Ureter (tissue), 1 donor: ENCODE data around the gene GABRE. TPM values are rescaled to one million over a fixed set of nuclear protein-coding genes. Genes with fewer than 3 reads are reported as not detected.
"Not testable (repeated sequence)": the region's sequence is repeated elsewhere in the genome, so short reads cannot be mapped to it uniquely, and the experiment has no call there.

Source experiments
- DNase-seq: peaks from one replicate; pipeline ENCODE4 v3.0.0-alpha.2; 2020; ENCODE audit warnings: low spot score
- total RNA-seq: library from RNA; stranded (reverse); gene quantifications from one replicate; pipeline ENCODE4 v1.2.4, GENCODE V29; 2023
- donor health status: DM: yes; HTN: yes; CAD: no.

The GABRE gene
- total RNA-seq, 1 donor from 2014 or later, result 97.8 TPM

DNA sequence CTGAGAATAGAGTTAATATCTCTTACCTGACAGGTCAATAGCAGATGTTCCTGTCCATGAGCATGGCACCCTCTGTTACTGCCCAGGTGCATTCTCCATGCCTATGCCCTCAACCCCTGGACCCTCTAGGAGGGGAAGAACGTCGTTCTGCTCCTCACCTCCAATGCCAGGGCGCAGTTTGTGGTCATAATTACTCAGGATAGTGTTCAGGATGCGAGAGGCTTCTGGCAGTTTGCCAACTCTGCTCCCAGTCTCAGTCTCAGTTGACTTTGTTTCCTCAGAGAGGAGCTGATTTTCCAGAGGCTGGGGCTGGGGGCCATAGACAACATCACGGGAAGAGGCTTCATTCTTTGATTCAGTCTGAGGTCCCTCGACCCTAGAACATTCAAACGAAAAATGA is 4.4 kb downstream of the GABRE start:
- no peak for DNase-seq

DNA sequence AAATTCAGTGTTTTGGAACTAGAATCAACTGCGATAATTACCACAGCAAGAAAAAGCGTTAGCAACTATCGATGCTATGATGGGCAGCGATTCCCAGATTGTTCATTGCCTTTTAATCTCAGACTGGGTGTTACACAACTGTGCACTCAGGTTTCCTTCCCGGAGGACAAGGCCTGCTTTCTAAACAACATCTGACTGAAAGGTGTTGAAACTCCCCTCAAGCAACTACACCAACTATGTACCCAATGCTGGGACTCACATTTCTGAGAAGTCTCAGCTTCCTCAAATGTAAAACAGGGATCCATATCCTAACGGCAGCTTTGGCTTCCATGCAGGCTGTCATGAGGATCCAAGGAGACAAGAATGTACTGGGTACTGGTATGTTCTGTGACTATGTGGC is 8.2 kb downstream of the GABRE start:
- no peak for DNase-seq

DNA sequence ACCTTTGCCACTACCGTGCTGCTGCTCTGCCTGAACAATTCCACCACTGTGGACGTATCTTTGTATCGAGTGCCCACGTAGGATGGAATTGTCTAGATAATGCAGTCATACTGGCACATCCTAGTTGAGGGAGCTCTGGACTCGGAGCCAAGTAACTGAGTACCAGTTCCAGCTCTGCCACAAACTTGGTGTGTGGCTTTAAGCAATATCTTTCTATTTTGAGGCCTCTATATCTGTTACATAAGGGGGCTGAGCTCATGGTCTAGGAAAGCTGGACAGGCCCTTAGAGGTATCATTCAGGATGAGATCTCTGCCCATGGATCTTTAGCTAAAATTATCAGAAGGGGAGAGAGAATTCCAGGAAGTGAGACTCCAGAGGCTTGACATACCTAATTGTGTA is 12.4 kb downstream of the GABRE start:
- no peak for DNase-seq

DNA sequence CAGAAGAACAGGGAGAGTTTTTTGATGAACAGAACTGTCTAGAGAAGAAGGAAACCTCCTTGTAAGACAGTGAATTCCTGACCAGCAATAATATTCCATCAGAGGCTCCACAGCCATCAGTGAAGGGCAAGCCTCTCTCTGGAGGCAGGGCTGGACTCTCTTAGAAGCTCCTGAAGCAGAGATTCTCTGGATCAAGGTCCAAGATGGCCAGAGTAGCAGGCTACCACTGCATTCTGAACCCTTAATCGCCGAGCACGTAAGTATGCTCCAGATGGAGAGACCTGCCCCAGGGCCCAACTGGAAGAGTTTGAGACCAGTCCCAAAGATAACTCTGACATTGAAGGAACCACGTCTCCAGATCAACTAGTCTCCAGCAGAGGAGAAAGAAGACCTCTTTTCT is 16.4 kb downstream of the GABRE start:
- peak; percentile 18 for DNase-seq

DNA sequence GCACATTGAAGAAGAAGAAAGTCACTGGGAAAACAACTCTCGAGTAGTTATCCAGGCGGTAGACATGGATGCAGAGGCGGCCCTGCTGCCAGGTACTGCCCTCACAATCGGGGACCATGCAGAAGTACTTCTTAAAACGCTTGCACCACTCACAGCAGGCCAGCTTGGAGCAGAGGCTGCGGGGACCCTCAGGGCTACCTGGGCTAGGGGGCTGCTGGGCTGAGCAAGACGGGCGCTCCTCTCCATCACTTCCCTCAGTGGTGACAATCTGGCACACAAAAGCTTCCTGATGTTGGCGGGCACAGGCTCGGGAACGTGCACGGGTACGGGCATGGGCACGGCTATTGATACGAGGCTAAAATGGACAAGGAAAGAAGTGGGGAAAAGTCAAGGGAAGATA is 19.7 kb downstream of the GABRE start:
- DNase-seq, result no peak

DNA sequence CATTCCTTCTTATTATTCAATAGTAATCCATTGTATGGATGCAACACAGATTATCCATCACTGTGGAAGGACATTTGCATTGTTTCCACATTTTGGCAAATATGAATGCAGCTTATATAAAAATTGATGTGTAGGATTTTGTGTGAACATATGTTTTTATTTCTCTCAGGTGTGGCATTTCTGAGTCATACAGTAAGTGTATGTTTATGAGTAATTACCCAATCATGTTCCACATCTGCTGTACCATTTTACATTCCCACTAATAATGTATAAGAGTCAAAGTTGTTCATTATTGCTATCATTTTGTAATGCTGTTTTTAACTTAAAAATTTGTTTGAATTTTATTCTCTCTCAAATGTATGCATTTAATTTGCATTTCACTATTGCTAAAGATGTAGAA is 36.3 kb downstream of the GABRE start:
- DNase-seq, result no peak

DNA sequence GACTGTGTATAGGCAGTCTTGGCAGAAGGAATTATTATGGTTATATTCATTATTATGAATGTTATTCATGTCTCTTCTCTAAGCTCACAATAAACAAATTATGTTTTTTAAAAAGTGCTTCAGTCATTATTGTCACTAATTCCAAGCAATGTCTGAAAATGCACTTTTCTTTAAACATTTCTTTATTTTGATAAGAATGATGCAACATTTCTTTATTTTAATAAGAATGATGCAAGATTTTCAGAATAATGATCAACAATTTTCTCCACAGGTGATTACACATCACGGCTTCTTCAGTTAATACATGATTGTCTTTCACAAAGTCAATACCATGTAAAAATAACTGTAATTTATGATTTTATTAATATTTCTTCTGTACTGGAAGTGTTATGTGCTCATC is 39.1 kb downstream of the GABRE start:
- DNase-seq, result no peak

DNA sequence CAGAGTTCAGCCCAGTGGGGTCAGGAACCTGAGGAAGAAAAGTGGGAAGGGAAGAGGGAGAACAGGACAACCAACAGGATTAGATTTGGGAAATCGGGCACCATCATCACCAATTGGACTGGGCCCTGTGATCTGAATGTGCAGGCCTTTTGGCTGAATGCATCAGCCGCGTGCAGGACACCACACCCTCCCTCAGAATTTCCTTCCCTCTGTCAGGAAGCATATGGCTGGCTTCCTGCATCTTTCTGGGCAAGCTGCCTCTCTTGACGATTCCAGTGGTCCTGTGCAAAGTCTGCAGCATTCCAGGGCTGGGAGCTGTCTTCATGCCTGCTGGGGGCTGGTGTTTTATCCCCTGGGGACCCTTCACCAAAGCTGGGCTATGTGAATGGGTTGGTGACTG is 45.4 kb downstream of the GABRE start:
- DNase-seq, result no peak

DNA sequence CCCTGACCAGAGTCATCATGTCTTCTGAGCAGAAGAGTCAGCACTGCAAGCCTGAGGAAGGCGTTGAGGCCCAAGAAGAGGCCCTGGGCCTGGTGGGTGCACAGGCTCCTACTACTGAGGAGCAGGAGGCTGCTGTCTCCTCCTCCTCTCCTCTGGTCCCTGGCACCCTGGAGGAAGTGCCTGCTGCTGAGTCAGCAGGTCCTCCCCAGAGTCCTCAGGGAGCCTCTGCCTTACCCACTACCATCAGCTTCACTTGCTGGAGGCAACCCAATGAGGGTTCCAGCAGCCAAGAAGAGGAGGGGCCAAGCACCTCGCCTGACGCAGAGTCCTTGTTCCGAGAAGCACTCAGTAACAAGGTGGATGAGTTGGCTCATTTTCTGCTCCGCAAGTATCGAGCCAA is 50.8 kb downstream of the GABRE start:
- DNase-seq, result no peak

DNA sequence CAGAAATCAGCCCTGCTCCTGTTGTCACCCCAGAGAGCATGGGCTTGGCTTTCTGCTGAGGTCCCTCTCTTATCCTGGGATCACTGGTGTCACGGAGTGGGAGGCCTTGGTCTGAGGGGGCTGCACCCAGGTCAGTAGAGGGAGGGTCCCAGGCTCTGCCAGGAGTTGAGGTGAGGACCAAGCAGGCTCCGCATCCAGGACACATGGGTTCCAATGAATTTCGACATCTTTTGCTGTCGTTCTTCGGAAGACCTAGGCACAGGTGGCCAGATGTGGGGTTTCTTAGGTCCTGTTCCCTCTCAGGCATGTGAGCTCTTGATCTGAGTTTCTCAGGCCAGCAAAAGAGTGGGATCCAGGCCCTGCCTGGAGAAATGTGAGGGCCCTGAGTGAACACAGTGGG is 51.8 kb downstream of the GABRE start:
- no peak for DNase-seq

DNA sequence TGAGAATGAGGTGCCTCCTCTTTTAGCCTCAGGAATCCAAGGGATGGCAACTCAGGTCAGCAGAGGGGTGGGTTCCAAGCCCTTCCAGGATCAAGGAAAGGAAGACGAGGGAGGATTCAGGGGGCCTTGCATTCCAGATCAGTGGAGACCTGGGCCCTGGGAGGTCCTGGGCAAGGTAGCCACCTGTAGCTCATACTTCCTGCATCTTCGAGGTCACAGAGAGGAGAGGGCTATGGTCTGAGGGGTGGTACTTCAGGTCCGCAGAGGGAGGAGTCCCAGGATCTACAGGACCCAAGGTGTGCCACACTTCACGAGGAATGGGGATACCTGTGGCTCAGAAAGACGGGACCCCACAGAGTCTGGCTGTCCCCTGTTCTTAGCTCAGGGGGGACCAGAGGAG is 52.6 kb downstream of the GABRE start:
- DNase-seq, result no peak

DNA sequence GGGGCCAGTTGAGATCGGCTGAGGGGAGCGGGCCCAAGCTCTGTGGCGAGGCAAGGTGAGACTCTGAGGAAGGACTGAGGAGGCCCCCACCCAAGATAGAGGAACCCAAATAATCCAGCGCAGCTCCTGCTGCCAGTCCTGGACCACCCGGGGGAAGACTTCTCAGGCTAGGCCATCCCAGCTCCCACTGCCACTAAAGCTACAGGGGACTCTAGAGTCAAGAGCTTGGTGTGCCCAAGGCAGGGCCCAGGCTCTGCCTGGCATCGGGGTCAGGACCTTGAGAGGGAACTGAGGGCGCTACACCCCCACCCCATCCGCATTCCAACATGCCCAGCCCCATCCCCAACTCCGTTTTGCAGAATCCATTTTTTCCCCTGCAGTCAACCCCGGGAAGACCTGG is 53.2 kb downstream of the GABRE start:
- DNase-seq, result no peak

DNA sequence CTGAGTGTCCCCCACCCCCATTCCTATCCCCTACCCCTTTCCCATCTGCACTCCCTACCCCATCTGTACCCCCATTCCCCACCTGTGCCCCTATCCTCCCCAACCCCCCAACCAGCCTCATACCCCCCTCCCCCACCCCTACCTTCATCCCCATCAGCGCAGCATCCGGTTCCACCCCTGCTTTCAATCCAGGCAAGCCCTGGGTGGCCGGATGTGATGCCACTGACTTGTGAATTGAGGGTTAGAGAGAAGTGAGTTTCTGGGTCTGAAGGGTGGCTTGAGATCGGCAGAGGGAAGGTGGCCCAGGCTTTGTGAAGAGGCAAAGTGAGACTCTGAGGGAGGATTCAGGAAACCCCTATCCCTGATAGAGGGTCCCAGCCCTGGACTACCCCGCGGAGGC is 53.9 kb downstream of the GABRE start:
- no peak for DNase-seq

DNA sequence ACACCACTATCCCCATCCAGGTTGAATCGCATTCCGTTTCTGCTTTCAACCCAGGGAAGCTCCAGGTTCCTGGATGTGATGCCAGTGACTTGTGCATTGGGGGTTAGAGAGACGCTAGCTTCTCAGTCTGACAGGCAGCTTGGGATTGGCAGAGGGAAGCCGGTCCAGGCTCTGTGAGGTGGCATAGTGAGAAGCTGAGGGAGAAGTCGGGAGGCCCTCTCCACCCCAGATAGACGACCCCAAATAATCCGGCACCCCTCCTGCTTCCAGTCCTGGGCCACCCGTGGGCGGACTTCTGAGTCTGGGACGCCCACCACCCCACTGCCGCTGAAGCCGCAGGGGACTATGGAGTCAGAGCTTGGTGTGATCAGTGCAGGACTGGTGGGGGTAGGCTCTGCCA is 54.4 kb downstream of the GABRE start:
- DNase-seq, result no peak

DNA sequence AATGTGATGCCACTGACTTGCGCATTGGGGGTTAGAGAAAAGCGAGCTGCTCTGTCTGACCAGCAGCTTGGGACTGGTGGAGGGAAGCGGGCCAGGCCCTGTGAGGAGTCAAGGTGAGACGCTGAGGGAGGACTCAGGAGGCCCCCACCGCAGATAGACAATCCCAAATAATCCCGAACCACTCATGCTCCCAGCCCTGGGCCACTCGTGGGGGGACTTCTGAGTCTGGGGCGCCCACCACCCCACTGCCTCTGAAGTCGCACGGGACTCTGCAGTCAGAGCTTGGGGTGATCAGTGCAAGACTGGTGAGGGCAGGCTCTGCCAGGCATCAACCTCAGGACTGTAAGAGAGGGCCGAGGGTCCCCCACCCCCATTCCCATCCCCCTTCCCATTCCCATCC is 54.9 kb downstream of the GABRE start:
- DNase-seq, result no peak

DNA sequence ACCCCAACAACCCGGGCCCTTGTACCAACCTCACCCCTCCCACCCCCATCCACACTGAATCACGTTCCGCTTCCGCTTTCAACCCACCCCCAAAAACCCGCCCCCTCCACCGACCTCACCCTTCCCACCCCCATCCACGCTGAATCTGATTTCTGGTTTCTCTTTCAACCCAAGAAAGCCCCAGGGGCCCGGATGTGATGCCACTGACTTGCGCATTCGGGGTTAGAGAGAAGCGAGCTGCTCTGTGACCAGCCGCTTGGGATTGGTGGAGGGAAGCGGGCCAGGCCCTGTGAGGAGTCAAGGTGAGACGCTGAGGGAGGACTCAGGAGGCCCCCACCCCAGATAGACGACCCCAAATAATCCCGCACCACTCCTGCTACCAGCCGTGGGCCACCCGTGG is 55.7 kb downstream of the GABRE start:
- DNase-seq, result not testable (repeated sequence)

DNA sequence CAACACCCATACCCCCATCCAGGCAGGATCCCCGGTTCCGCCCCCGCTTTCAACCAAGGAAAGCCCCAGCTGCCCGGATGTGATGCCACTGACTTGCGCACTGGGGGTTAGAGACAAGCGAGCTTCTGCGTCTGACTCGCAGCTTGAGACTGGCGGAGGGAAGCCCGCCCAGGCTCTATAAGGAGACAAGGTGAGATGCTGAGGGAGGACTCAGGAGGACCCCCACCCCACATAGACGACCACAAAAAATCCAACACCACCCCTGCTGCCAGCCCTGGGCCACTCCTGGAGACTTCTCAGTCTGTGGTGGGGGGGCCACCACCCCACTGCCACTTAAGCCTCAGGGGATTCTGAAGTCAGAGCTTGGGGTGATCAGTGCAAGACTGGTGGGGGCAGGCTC is 61.7 kb downstream of the GABRE start, which contains the start of gene MAGEA4:
Gene MAGEA4, plus strand, starts transcription at position 110 of the 400 bp plus-strand sequence. CDS start 10,776 bp downstream, outside the sequence.
- no peak for DNase-seq

DNA sequence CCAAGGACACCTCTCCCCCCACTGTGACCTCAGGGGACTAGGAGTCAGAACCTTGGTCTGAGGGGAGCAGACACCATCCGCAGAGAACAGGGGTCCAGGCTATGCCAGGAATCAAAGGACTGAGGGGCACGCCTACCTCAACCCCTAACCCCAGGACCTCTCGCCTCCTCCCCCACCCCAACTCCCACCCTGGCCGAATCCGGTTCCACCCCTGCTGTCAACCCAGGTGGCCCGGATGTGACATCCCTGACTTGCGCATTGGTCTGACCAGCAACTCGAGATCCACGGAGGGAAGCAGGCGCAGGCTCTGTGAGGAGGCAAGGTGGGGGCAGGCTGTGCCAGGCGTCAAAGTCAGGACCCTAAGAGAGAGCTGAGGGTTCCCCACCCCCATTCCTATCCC is 62.3 kb downstream of the GABRE start:
- no peak for DNase-seq

DNA sequence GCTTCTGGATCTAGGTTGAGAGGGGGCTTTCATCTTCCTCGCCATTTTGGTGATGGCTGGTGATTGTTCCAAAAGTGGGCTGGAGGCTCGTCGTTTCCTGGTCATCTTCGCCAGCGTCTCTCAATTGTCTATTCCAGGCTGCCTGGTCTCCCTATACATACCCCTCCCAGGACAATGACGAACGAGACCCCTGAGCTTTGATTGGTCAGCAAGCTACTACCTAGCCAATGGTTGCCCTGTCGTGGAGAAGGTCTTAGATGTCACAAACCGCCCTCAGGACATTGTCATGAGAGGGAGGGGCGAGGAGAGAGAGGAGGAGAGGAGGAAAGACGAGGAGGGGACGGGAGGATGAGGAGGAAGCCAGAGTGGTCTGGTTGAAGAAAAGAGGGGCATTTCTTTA is 69.5 kb downstream of the GABRE start:
- no peak for DNase-seq

Other genes starting within 250 kb of the GABRE start
- gene CNGA2, start 239.9 kb downstream of the GABRE start, total RNA-seq, result not detected
- not detected for gene MAGEA4, start 61.8 kb downstream of the GABRE start, total RNA-seq
- gene MAGEA10, start 163.9 kb upstream of the GABRE start, total RNA-seq, result not detected